ENCODE data around the gene GLRX5.

GLRX5 gene

GRCh38 chr14:95495076-95495475 is 39.8 kb upstream of the GLRX5 start:
- no peak overlapping the region for H3K4me3 ChIP-seq (ENCODE audit: insufficient read depth, low read length, poor library complexity, severe bottlenecking)
- H3K9me3 ChIP-seq (ENCODE audit: insufficient read depth, low read length) = no peaks in the 10 kb centered on the region
- no peak overlapping the region for H3K4me2 ChIP-seq (ENCODE audit: low read depth, low read length, poor library complexity, severe bottlenecking)
- H2AFZ ChIP-seq (ENCODE audit: low read depth, low read length, severe bottlenecking) = peak overlapping the region; percentile 32
- TF ChIP-seq CTCF (IDR thresholded peaks at IDR 0.05; ENCODE audit: insufficient read depth, low read length, poor library complexity, severe bottlenecking) (no peak), EZH2phosphoT487 (conservative IDR thresholded peaks at IDR 0.05; ENCODE audit: low read length) (no peak)
- no peaks in the 10 kb centered on the region for H3K9me2 ChIP-seq (replicated peaks; ENCODE audit: insufficient read depth, low read length)
- H3F3A ChIP-seq (ENCODE audit: insufficient read depth) = no peaks in the 10 kb centered on the region
- no peaks in the 10 kb centered on the region for H3K36me3 ChIP-seq (ENCODE audit: low read length)
- H4K20me1 ChIP-seq (ENCODE audit: low read depth, low read length) = no peaks in the 10 kb centered on the region
- no peak overlapping the region for H3K27ac ChIP-seq (ENCODE audit: low read depth, low read length)
- H3K27me3 ChIP-seq (ENCODE audit: low read length) = no peaks in the 10 kb centered on the region
- no peaks in the 10 kb centered on the region for H3K79me2 ChIP-seq (ENCODE audit: insufficient read depth, low read length)
- no peak overlapping the region for H3K9ac ChIP-seq (ENCODE audit: low read length)

GRCh38 chr14:95495538-95496025 is 39.3 kb upstream of the GLRX5 start:
- Histone ChIP-seq H3K9me2 (replicated peaks; ENCODE audit: insufficient read depth, low read length) (no peaks in the 10 kb centered on the region), H3F3A (ENCODE audit: insufficient read depth) (no peaks in the 10 kb centered on the region), H3K79me2 (ENCODE audit: insufficient read depth, low read length) (no peaks in the 10 kb centered on the region), H4K20me1 (ENCODE audit: low read depth, low read length) (no peaks in the 10 kb centered on the region), H2AFZ (ENCODE audit: low read depth, low read length, severe bottlenecking) (peak overlapping the region; percentile 32), H3K9me3 (ENCODE audit: insufficient read depth, low read length) (no peaks in the 10 kb centered on the region), H3K36me3 (ENCODE audit: low read length) (no peaks in the 10 kb centered on the region), H3K9ac (ENCODE audit: low read length) (no peak overlapping the region), H3K27me3 (ENCODE audit: low read length) (no peaks in the 10 kb centered on the region), H3K27ac (ENCODE audit: low read depth, low read length) (no peak overlapping the region), H3K4me2 (ENCODE audit: low read depth, low read length, poor library complexity, severe bottlenecking) (no peak overlapping the region), H3K4me3 (ENCODE audit: insufficient read depth, low read length, poor library complexity, severe bottlenecking) (no peak overlapping the region)
- TF ChIP-seq CTCF (IDR thresholded peaks at IDR 0.05; ENCODE audit: insufficient read depth, low read length, poor library complexity, severe bottlenecking) (no peak), EZH2phosphoT487 (conservative IDR thresholded peaks at IDR 0.05; ENCODE audit: low read length) (no peak)

- Histone ChIP-seq H3K27ac (ENCODE audit: low read depth, low read length) (no peak overlapping the region), H3K79me2 (ENCODE audit: insufficient read depth, low read length) (no peaks in the 10 kb centered on the region), H3K9ac (ENCODE audit: low read length) (no peak overlapping the region), H2AFZ (ENCODE audit: low read depth, low read length, severe bottlenecking) (no peak overlapping the region), H3K9me2 (replicated peaks; ENCODE audit: insufficient read depth, low read length) (no peaks in the 10 kb centered on the region), H4K20me1 (ENCODE audit: low read depth, low read length) (no peaks in the 10 kb centered on the region), H3K4me3 (ENCODE audit: insufficient read depth, low read length, poor library complexity, severe bottlenecking) (no peak overlapping the region), H3K9me3 (ENCODE audit: insufficient read depth, low read length) (no peaks in the 10 kb centered on the region), H3F3A (ENCODE audit: insufficient read depth) (no peaks in the 10 kb centered on the region), H3K27me3 (ENCODE audit: low read length) (no peaks in the 10 kb centered on the region), H3K4me2 (ENCODE audit: low read depth, low read length, poor library complexity, severe bottlenecking) (no peak overlapping the region), H3K36me3 (ENCODE audit: low read length) (no peaks in the 10 kb centered on the region)
- no peak for TF ChIP-seq EZH2phosphoT487 (conservative IDR thresholded peaks at IDR 0.05; ENCODE audit: low read length)
- TF ChIP-seq CTCF (IDR thresholded peaks at IDR 0.05; ENCODE audit: insufficient read depth, low read length, poor library complexity, severe bottlenecking) = no peak
These were observed 38.7 kb upstream of the GLRX5 start for GRCh38 chr14:95496111-95496681.
